Activated naive CD8-positive, alpha-beta T cell treated with anti-CD3 and anti-CD28 coated beads, Interleukin-2, amount 10 ng/mL, durations not matched to agents 7 days and 5 days (primary cell): ENCODE results near the gene C14orf132. TPM values are rescaled to one million over a fixed set of nuclear protein-coding genes. Genes with fewer than 3 reads are reported as not detected.
A peak's percentile ranks its signal among the peaks of the same experiment; 100 is the strongest.
"Not testable (repeated sequence)": the region's sequence is repeated elsewhere in the genome, so short reads cannot be mapped to it uniquely, and the experiment has no call there.

Source experiments
- ATAC-seq: fragments of 150-1000 bp; cut with Tn5 transposase; one replicate; pipeline ENCODE4 v1.10.0; 2021; ENCODE audit warnings: low read depth, moderate library complexity
- POLR2A ChIA-PET: fragments of 350-600 bp; sonication (Branson Sonifier 250); formaldehyde crosslinking; loops from one replicate; lab custom pipeline; 2021; ENCODE audit warnings: antibody characterized with exemption; lab: Charles Lee
- DNase-seq: peaks from one replicate; pipeline ENCODE4 v3.0.0; 2021
- H3K27ac Mint-ChIP-seq: one replicate; pipeline ENCODE4 v1.8.0; 2022; ENCODE audit warnings: mild to moderate bottlenecking, mixed read lengths
- H3K27me3 Mint-ChIP-seq: one replicate; pipeline ENCODE4 v1.8.0; 2022; ENCODE audit warnings: mild to moderate bottlenecking, moderate library complexity, mixed read lengths
- H3K36me3 Mint-ChIP-seq: one replicate; pipeline ENCODE4 v1.8.0; 2021; ENCODE audit warnings: mild to moderate bottlenecking, mixed read lengths
- H3K4me1 Mint-ChIP-seq: one replicate; pipeline ENCODE4 v1.8.0; 2021; ENCODE audit warnings: mixed read lengths
- H3K4me3 Mint-ChIP-seq: one replicate; pipeline ENCODE4 v1.8.0; 2022; ENCODE audit warnings: mild to moderate bottlenecking, moderate library complexity, mixed read lengths
- H3K9me3 Mint-ChIP-seq: one replicate; pipeline ENCODE4 v1.8.0; 2021; ENCODE audit warnings: mixed read lengths
- total RNA-seq, 2 experiments: library from RNA; stranded (reverse); gene quantifications; one replicate each; pipeline ENCODE4 v1.2.3, GENCODE V29; 2021

Gene C14orf132
- total RNA-seq, result 1 to 10 TPM; 1.7 to 2.1 TPM

DNA sequence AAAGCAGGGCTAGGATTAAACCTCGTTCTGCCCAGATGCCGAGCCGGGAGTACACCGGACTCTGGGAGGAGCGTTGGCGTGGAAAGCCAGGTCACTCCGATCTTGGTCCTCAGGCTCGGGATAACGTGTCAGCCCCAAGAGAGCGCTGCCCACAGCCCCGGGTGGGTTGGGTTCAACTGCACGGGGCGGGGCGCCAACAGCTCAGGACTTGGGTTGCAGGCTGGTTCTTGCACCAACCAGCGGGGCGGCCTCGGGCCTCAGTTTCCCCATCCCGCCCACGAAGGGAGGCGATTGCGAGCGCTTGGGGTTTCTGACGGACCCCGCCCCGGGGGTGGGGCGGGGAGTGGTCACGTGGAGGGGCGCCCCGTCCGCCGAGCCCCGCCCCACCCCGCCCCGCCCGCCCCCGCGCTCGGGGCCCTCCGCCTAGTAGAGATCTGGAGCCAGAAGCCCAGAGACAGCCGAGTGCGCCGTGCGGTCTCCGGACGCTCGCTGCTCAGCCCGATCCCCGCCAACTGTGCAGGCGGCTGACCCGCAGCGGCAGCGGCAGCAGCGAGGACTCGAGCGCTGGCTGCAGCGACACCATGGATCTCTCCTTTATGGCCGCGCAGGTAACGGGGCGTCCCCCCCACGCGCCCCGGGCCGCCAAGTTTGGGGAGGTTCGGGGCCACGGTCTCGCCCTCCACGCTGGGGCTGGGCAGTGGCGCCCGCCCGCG is at the start of gene C14orf132:
TSS of gene C14orf132 (plus strand) at position 443 of the 713 bp plus-strand sequence. CDS start at position 582, 139 bp downstream.
- DNase-seq (peak; percentile 45), ATAC-seq (peak; percentile 82)
- no peaks in the 10 kb centered on the region for H3K36me3 Mint-ChIP-seq
- H3K9me3 Mint-ChIP-seq, result no peaks in the 10 kb centered on the region
- H3K27ac Mint-ChIP-seq, result peak within 1 kb of the TSS; percentile 52
- H3K4me1 Mint-ChIP-seq, result peaks cover 3% of the 10 kb centered on the region
- H3K4me3 Mint-ChIP-seq, result peak within 1 kb of the TSS; percentile 79
- peaks cover 51% of the 10 kb centered on the region for H3K27me3 Mint-ChIP-seq
- POLR2A ChIA-PET, result no interaction called here

DNA sequence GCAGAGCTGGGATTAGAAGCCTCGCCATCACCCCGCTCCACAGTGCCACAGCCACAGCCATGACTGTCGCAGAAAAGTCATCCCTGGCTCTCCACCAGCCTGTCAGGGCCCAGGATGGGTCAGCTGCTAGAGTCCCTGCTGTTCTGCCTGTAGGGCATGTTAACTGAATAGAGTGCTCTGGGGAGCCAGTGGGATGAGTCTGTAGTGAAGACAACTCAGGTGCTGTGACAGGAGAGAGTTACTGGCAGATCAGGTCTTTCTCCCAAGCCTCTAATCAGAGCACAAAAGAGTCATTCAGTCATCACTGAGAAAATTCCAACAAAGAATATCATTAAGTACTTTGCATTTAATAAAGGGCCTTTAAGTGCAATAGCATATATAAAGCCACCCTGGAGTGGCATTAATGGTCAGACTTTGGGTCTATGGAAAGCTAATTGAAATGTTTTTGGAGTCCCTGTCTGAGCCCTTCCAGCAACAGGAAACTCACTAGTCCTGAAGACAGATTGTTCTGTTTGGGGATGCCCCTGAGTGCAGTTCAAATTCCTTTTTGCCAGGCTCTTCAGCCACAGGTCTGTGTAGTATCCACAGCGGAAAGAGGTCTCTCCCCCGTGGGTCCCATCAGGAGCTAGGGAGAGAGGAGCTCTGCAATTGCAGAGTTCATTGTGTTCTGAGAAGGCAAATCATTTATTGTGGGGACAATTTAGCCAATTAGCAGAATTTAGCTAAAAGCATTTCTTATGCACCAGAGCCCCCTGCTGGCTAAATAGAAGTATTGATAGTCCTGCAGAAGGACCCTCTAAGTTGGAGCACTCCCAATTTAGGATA is 45.2 kb upstream of the C14orf132 start:
- DNase-seq, result no peak
- POLR2A ChIA-PET, result no interaction called here
- Mint-ChIP-seq H3K27ac (no peak overlapping the region), H3K36me3 (peaks cover 6% of the 10 kb centered on the region), H3K4me3 (no peak overlapping the region), H3K4me1 (no peaks in the 10 kb centered on the region), H3K27me3 (peaks cover 20% of the 10 kb centered on the region), H3K9me3 (peaks cover 22% of the 10 kb centered on the region)
- no peak for ATAC-seq

DNA sequence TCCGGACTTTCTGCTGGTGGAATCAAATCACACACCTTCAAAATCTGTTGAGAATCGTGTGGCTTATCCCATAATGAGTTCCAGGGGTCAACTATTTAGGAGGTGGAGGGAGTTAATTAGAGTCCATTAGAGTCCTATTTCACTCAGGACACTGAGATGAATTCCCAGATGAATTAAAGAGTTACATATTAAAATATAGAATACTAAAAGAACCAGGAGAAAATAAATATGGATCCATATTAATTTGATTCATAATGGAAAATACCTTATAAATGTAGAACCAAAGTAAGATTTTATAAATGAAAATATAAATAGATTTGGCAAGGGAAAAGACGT is 44.6 kb upstream of the C14orf132 start:
- Mint-ChIP-seq H3K9me3 (peaks cover 22% of the 10 kb centered on the region), H3K27me3 (peaks cover 23% of the 10 kb centered on the region), H3K27ac (no peak overlapping the region), H3K36me3 (peaks cover 6% of the 10 kb centered on the region), H3K4me1 (no peaks in the 10 kb centered on the region), H3K4me3 (no peak overlapping the region)
- ATAC-seq, result no peak
- POLR2A ChIA-PET, result no interaction called here
- no peak for DNase-seq

DNA sequence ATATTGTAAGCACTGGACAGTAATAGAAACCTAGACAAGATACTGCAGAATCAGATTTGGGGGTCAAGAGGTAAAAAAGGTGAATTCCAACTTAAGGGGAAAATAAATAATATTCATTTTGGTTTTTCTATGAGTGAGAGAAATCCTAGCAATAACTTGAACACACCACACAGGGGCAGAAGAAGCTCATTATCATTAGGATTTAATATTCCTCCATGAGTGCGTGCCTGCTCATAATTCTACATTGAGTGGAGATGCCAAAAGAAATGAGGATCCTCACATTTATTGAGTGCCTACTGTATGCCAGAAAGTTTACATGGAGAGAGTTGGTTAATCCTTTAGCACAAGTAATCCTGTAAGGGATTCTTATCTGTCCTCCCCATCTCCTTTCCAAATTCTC is 40.5 kb upstream of the C14orf132 start:
- ATAC-seq, result no peak
- Mint-ChIP-seq H3K36me3 (no peaks in the 10 kb centered on the region), H3K9me3 (no peaks in the 10 kb centered on the region), H3K4me1 (no peaks in the 10 kb centered on the region), H3K27ac (no peak overlapping the region), H3K27me3 (peaks cover 29% of the 10 kb centered on the region), H3K4me3 (no peak overlapping the region)
- no peak for DNase-seq
- POLR2A ChIA-PET, result no interaction called here

DNA sequence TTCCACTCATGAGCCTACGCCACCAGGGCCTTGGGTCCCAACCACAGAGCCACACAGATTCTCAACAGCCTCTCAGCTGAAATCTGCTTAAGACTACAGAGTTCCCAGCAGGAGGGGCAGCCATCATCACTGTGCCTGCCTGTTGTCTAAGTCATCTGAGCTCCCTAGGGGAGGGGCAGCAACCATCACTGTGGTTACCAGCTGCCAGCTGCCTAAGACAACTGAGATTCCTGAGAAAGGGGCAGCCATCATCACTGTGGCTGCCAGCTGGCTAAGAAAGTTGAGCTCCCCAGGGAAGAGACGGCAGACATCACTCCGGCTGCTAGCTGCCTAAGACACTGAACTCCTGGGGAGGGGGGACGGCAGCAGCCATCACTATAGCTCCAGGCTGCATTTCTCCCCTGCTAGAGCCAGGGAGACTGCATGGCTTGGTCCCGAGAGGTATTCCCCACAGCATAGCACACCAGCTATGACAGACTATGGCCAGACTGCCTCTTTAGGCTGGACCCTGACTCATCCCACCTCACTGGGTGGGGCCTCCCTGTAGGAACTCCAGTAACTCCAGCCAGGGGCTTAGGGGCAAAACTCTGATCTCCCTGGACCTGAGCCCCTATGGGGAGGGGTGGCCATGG is 37.2 kb upstream of the C14orf132 start:
- no peak for ATAC-seq
- no peak overlapping the region for H3K4me3 Mint-ChIP-seq
- no peaks in the 10 kb centered on the region for H3K36me3 Mint-ChIP-seq
- peaks cover 4% of the 10 kb centered on the region for H3K9me3 Mint-ChIP-seq
- no peak overlapping the region for H3K27ac Mint-ChIP-seq
- no peak for DNase-seq
- no peaks in the 10 kb centered on the region for H3K4me1 Mint-ChIP-seq
- peaks cover 41% of the 10 kb centered on the region for H3K27me3 Mint-ChIP-seq
- POLR2A ChIA-PET, result no interaction called here

DNA sequence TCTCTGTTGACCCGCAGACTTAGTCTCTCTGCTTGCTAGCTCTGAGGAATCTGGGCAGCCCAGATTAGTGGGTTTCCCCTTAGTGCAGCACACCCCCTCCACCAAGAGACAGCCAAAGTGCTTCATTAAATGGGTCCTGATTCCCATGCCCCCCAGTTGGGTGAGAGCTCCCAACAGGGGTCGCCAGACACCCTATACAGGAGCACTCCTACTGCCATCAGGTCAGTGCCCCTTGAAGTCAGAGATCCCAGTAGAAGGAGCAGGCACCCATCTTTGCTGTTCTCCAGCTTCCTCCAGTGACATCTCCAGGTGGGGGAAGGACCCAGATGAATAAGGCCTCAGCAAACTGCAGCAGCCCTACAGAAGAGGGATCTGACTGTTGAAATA is 36.7 kb upstream of the C14orf132 start:
- H3K4me3 Mint-ChIP-seq, result no peak overlapping the region
- H3K4me1 Mint-ChIP-seq, result no peaks in the 10 kb centered on the region
- POLR2A ChIA-PET, result no interaction called here
- H3K27ac Mint-ChIP-seq, result no peak overlapping the region
- DNase-seq (no peak), ATAC-seq (no peak)
- peaks cover 39% of the 10 kb centered on the region for H3K27me3 Mint-ChIP-seq
- peaks cover 4% of the 10 kb centered on the region for H3K9me3 Mint-ChIP-seq
- no peaks in the 10 kb centered on the region for H3K36me3 Mint-ChIP-seq

DNA sequence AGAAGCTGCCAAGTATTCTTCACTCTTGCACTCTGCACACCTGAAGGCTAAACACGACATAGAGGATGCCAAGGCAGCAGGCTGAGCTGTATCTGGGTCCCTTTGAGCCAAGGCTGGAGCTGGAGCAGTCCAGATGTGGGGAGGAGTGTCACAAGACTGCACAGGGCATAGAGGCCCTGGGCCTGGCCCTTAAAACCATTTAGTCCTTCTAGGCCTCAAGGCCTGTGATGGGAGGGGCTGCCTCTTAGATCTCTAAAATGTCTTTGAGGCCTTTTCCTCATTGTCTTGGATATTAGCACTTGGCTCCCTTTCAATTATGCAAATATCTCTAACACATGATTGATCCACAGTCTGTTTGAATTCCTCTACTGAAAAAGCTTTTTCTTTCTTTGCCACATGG is 28.0 kb upstream of the C14orf132 start:
- peaks cover 11% of the 10 kb centered on the region for H3K27me3 Mint-ChIP-seq

DNA sequence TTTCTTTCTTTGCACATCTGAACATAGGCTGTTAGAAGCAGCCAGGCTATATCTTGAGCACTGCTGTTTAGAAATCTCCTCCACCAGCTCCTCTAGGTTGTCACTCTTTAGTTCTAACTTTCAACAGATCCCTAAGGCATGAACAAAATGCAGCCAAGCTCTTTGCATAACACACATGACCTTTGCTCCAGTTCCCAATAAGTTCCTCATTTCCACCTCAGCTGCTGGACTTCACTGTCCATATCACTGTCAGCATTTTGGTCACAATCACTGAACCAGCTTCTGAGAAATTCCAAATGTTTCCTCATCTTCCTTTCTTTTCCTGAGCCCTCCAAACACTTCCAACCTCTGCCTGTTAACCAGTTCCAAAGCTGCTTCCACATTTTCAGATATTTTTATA is 27.6 kb upstream of the C14orf132 start:
- DNase-seq, result no peak
- POLR2A ChIA-PET, result no interaction called here
- no peaks in the 10 kb centered on the region for H3K4me1 Mint-ChIP-seq
- no peak overlapping the region for H3K4me3 Mint-ChIP-seq
- no peak overlapping the region for H3K27ac Mint-ChIP-seq
- no peaks in the 10 kb centered on the region for H3K36me3 Mint-ChIP-seq
- peaks cover 10% of the 10 kb centered on the region for H3K9me3 Mint-ChIP-seq
- peaks cover 14% of the 10 kb centered on the region for H3K27me3 Mint-ChIP-seq
- no peak for ATAC-seq

More for the DNA sequence above, 28.0 kb upstream of the C14orf132 start:
- Mint-ChIP-seq H3K4me3 (no peak overlapping the region), H3K27ac (no peak overlapping the region), H3K36me3 (no peaks in the 10 kb centered on the region), H3K9me3 (peaks cover 10% of the 10 kb centered on the region), H3K4me1 (no peaks in the 10 kb centered on the region)
- ATAC-seq (no peak), DNase-seq (no peak)
- POLR2A ChIA-PET, result no interaction called here

DNA sequence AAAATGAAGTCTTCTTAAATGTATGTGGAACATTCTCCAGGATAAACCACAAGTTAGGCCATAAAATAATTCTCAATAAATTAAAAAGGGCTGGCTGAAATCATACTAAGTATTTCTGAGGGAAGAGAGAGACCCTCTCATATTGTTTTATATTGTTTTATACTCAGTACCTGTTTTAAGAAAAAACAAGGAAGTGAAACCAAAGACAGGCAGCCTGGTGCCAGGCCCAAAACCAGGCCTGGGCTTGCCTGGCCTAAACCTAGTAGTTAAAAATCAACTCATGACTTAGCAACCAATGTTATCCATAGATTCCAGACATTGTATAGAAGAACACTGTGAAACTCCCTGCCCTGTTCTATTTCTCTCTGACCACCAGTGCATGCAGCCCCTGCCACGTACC is 26.4 kb upstream of the C14orf132 start:
- DNase-seq, H3K27me3 Mint-ChIP-seq, ATAC-seq, H3K9me3 Mint-ChIP-seq, H3K27ac Mint-ChIP-seq, H3K4me3 Mint-ChIP-seq, H3K4me1 Mint-ChIP-seq, POLR2A ChIA-PET, H3K36me3 Mint-ChIP-seq: not testable (repeated sequence)

DNA sequence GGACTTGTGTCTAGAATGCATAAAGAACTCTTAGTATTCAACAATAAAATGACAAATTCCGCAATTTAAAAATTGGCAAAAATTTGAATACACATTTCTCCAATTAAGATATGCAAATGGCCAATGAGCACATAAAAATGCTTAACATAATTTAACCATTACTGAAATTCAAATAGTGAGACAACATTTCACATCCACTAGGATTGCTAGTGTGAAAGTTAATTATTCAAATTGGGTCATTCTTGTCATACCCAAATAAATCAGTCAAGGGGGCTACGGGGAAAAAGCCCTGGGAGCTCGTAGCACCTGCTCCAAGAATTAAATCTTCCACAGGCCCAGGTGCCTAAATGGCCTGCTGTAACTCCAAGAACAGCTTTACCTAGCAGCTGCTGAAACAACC is 25.0 kb upstream of the C14orf132 start:
- POLR2A ChIA-PET, result no interaction called here
- no peak for DNase-seq
- Mint-ChIP-seq H3K27me3 (peaks cover 14% of the 10 kb centered on the region), H3K4me1 (no peaks in the 10 kb centered on the region), H3K36me3 (no peaks in the 10 kb centered on the region), H3K27ac (no peak overlapping the region), H3K9me3 (peaks cover 8% of the 10 kb centered on the region), H3K4me3 (no peak overlapping the region)
- ATAC-seq, result no peak

DNA sequence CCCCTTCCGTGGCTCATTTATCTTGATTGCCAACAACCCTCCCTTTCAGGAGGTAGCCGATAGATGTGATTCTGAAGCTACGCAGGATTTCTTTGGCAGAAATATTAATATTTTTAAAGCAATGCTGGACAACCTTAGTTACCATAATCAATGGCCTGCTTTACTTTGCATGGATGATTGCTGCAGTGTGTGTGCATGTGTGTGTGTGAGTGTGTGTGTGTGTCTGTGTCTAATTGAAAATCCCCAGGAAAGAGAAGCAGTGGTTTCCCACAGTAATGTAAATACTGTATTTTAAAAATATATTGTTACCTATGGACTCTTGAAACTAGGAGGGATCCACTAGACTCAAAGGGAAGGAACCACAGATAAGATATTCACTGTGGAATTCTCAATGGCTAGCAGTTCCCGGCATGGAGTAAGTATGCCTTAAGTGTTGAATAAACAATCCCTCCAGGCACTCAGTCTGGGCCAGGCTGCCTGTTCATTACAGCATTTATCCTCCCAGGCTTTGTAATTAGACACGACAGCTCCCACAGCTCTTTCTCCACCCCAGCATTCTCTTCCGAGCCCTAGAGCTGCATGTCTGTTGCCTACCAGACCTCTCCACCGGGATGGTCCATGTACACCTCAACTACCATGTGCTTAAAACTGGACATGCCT is 22.5 kb upstream of the C14orf132 start:
- no peak overlapping the region for H3K27ac Mint-ChIP-seq
- no peaks in the 10 kb centered on the region for H3K36me3 Mint-ChIP-seq
- H3K27me3 Mint-ChIP-seq, result peaks cover 14% of the 10 kb centered on the region
- H3K9me3 Mint-ChIP-seq, result peaks cover under 1% of the 10 kb centered on the region
- no peak for DNase-seq
- no peak overlapping the region for H3K4me3 Mint-ChIP-seq
- POLR2A ChIA-PET, result no interaction called here
- H3K4me1 Mint-ChIP-seq, result no peaks in the 10 kb centered on the region
- ATAC-seq, result no peak

DNA sequence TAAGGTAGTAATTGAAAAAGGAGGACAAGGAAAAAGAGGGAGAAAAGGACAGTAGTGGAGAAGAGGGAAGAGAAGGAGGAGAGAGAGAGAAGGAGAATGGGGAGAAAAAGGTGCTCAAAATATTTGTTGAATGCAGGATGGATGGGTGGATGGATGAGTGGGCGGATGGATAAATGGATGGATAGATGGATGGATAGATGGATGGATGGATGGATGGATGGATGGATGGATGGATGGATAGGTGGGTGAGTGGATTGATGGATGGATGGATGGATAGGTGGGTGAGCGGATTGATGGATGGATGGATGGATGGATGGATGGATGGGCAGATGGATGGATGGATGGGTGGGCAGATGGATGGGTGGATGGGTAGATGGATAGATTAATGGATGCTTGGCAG is 21.3 kb upstream of the C14orf132 start:
- ATAC-seq, result no peak
- Mint-ChIP-seq H3K4me3 (no peak overlapping the region), H3K27me3 (peaks cover 17% of the 10 kb centered on the region), H3K36me3 (no peaks in the 10 kb centered on the region), H3K27ac (no peak overlapping the region), H3K9me3 (no peaks in the 10 kb centered on the region), H3K4me1 (no peaks in the 10 kb centered on the region)
- POLR2A ChIA-PET, result no interaction called here
- no peak for DNase-seq
